ENCODE measurements around the gene IL10RB. TPM values are rescaled to one million over a fixed set of nuclear protein-coding genes. Genes with fewer than 3 reads are reported as not detected.

The IL10RB gene
- total RNA-seq, 2 experiments from 2014 or later: 30.9 to 34.9 TPM

DNA sequence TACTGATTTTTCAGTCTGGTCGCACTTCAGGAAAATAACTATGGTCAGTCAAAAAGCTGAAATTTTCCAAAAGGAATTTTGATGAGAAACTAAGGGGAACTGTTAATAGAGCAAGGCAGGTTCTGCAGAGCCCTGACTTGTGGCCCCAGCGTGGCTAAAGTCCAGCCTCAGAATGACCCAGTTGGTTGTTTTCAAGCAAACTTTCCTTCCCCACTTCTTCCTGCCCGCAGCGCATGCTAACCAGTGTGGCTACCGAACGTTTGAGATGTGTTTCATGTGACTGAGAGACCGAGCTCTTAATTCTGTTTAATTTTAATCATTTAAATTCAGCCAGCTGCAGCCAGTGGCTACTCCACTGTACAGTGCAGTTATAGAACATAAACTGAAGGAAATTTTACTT lies 6.2 kb upstream of the IL10RB start:
- no peaks in the 10 kb centered on the region for H3K9me3 Mint-ChIP-seq (ENCODE audit: low read depth)
- peak; percentile 17 for ATAC-seq
- no peak overlapping the region for H3K4me3 Mint-ChIP-seq
- CTCF ChIA-PET: interaction anchor here (1.4 kb wide), 1 partner anchor 60 kb away, joined by 6 read pairs; no protein-coding TSS in a partner anchor
- peak; percentile 55 for DNase-seq
- H3K4me1 Mint-ChIP-seq: peaks cover 37% of the 10 kb centered on the region
- H3K27ac Mint-ChIP-seq: no peak overlapping the region
- H3K36me3 Mint-ChIP-seq: peaks cover 58% of the 10 kb centered on the region
- H3K27me3 Mint-ChIP-seq: no peaks in the 10 kb centered on the region

DNA sequence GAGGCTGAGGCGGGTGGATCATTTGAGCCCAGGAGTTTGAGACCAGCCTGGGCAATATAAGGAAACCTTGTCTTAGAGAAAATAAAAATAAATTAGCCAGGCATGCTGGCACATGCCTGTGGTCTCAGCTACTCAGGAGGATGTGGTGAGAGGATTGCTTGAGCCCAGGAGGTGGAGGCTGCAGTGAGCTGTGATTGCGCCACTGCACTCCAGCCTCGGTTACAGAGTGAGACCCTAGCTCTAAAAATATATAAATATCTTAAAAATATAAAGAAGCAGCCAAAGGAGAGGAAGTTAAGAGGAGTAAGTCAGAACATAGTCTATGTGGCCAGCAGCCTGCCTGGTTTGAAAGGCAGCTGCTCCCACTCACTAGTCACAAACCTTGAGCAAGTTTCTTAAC lies 4.5 kb upstream of the IL10RB start:
- DNase-seq (peak; percentile 62), ATAC-seq (no peak)
- Mint-ChIP-seq H3K27ac (no peak overlapping the region), H3K27me3 (no peaks in the 10 kb centered on the region), H3K4me1 (peaks cover 40% of the 10 kb centered on the region), H3K4me3 (no peak overlapping the region), H3K9me3 (ENCODE audit: low read depth) (no peaks in the 10 kb centered on the region), H3K36me3 (peaks cover 48% of the 10 kb centered on the region)
- CTCF ChIA-PET: interaction anchor here (0.7 to 2.5 kb wide), 6 partner anchors 11 to 114 kb away, joined by 3 to 9 read pairs (median 4); no protein-coding TSS in a partner anchor

GRCh38 chr21:33262921-33263320 lies 3.2 kb upstream of the IL10RB start:
- no peak for DNase-seq
- no peak for ATAC-seq
- CTCF ChIA-PET: interaction anchor here (2.5 kb wide), 1 partner anchor 99 kb away, joined by 9 read pairs; no protein-coding TSS in a partner anchor
- Mint-ChIP-seq H3K9me3 (ENCODE audit: low read depth) (no peaks in the 10 kb centered on the region), H3K4me1 (peaks cover 51% of the 10 kb centered on the region), H3K4me3 (no peak overlapping the region), H3K36me3 (peaks cover 40% of the 10 kb centered on the region), H3K27ac (no peak overlapping the region), H3K27me3 (no peaks in the 10 kb centered on the region)

GRCh38 chr21:33264561-33264960 lies 1.6 kb upstream of the IL10RB start:
- Mint-ChIP-seq H3K9me3 (ENCODE audit: low read depth) (no peaks in the 10 kb centered on the region), H3K4me3 (no peak overlapping the region), H3K4me1 (peaks cover 58% of the 10 kb centered on the region), H3K27ac (no peak overlapping the region), H3K27me3 (no peaks in the 10 kb centered on the region), H3K36me3 (peaks cover 38% of the 10 kb centered on the region)
- ATAC-seq (no peak), DNase-seq (no peak)
- CTCF ChIA-PET: interaction anchor here (2.2 to 2.5 kb wide), 2 partner anchors 67 to 97 kb away, joined by 6 to 11 read pairs; no protein-coding TSS in a partner anchor

DNA sequence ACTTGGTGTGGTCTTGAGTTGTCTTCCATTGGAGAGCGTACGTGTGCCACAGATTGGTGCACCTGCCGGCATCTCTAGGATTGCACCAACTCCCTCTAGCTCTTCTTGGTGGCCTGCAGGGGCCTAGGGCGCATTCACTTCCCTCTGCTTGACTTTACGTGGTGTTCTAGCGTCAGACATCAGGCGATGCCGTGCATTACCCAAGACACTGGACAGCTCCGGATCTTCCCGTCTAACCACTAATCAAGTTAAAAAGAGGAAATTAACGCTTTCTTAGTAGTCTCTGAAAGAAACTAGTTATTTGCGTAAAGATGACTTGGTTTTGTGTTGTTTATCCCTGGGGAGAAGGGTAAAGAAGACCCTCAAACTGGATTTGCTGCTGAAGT lies 510 bp upstream of the IL10RB start:
- ATAC-seq (no peak), DNase-seq (no peak)
- peak overlapping the region; percentile 89 for H3K4me3 Mint-ChIP-seq
- no peaks in the 10 kb centered on the region for H3K9me3 Mint-ChIP-seq (ENCODE audit: low read depth)
- H3K4me1 Mint-ChIP-seq: peaks cover 52% of the 10 kb centered on the region
- no peaks in the 10 kb centered on the region for H3K27me3 Mint-ChIP-seq
- peaks cover 41% of the 10 kb centered on the region for H3K36me3 Mint-ChIP-seq
- peak overlapping the region; percentile 82 for H3K27ac Mint-ChIP-seq
- CTCF ChIA-PET: interaction anchor here (0.8 to 2.5 kb wide), 5 partner anchors 28 to 179 kb away, joined by 4 to 11 read pairs (median 6); no protein-coding TSS in a partner anchor

- peaks cover 48% of the 10 kb centered on the region for H3K36me3 Mint-ChIP-seq
- DNase-seq (peak; percentile 65), ATAC-seq (peak; percentile 66)
- H3K4me3 Mint-ChIP-seq: peak overlapping the region; percentile 89
- peak overlapping the region; percentile 93 for H3K27ac Mint-ChIP-seq
- CTCF ChIA-PET: interaction anchor here (0.7 to 2.5 kb wide), 6 partner anchors 10 to 178 kb away, joined by 3 to 11 read pairs (median 6); no protein-coding TSS in a partner anchor
- H3K27me3 Mint-ChIP-seq: no peaks in the 10 kb centered on the region
- no peaks in the 10 kb centered on the region for H3K9me3 Mint-ChIP-seq (ENCODE audit: low read depth)
- H3K4me1 Mint-ChIP-seq: peaks cover 43% of the 10 kb centered on the region
These were observed 595 bp downstream of the IL10RB start for GRCh38 chr21:33266789-33267135.

- Mint-ChIP-seq H3K27me3 (no peaks in the 10 kb centered on the region), H3K27ac (peak overlapping the region; percentile 93), H3K4me3 (peak overlapping the region; percentile 89), H3K36me3 (peaks cover 50% of the 10 kb centered on the region), H3K9me3 (ENCODE audit: low read depth) (no peaks in the 10 kb centered on the region), H3K4me1 (peaks cover 41% of the 10 kb centered on the region)
- ATAC-seq (no peak), DNase-seq (no peak)
- CTCF ChIA-PET: interaction anchor here (0.7 to 2.5 kb wide), 6 partner anchors 11 to 178 kb away, joined by 3 to 11 read pairs (median 4); no protein-coding TSS in a partner anchor
These were observed 1.1 kb downstream of the IL10RB start for GRCh38 chr21:33267250-33267649.

- no peak for ATAC-seq
- peak overlapping the region; percentile 69 for H3K27ac Mint-ChIP-seq
- CTCF ChIA-PET: interaction anchor here (1.0 to 1.1 kb wide), 2 partner anchors 42 to 71 kb away, joined by 3 read pairs; no protein-coding TSS in a partner anchor
These were observed 2.2 kb downstream of the IL10RB start for GRCh38 chr21:33268393-33268736.

DNA sequence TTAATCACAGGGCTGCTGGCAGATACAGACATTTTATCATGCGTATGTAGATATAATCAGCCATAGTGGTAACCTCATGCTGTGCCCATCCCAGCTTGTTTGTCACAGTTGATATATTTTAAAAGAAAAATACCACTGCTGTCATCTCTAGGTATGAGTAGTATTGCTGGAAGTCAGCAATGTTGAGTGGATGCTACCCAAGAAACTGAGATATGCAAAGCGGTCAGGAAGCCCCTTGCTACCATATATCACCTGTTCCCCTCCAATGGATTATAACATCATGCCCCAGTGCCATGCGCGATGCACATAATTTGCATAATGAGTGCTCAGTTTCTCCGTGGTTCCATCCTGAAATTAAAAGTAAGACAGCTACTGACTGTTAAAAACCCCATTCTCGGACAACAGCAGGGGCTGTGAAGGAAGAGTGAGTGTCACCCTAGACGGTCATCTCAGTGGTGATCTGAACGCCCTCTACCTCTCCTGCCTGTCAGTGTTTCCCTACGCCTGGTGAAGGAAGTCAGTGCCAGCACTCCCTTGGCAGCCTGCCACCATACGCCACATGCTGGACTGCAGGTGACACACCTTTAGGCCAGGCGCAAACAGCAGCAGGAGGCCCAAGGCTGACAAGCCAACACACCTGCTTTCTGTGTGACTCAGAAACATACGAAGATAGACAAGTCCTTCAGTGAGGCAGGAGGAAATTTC lies 2.7 kb downstream of the IL10RB start:
- Mint-ChIP-seq H3K27ac (no peak overlapping the region), H3K27me3 (no peaks in the 10 kb centered on the region), H3K4me1 (peaks cover 41% of the 10 kb centered on the region), H3K4me3 (no peak overlapping the region), H3K36me3 (peaks cover 53% of the 10 kb centered on the region), H3K9me3 (ENCODE audit: low read depth) (no peaks in the 10 kb centered on the region)
- DNase-seq: no peak
- CTCF ChIA-PET: interaction anchor here (1.0 to 1.1 kb wide), 2 partner anchors 42 to 72 kb away, joined by 3 read pairs; no protein-coding TSS in a partner anchor
- no peak for ATAC-seq

More at GRCh38 chr21:33268393-33268736, 2.2 kb downstream of the IL10RB start:
- no peaks in the 10 kb centered on the region for H3K9me3 Mint-ChIP-seq (ENCODE audit: low read depth)
- no peaks in the 10 kb centered on the region for H3K27me3 Mint-ChIP-seq
- DNase-seq: no peak
- H3K4me1 Mint-ChIP-seq: peaks cover 43% of the 10 kb centered on the region
- peak overlapping the region; percentile 89 for H3K4me3 Mint-ChIP-seq
- peaks cover 52% of the 10 kb centered on the region for H3K36me3 Mint-ChIP-seq

DNA sequence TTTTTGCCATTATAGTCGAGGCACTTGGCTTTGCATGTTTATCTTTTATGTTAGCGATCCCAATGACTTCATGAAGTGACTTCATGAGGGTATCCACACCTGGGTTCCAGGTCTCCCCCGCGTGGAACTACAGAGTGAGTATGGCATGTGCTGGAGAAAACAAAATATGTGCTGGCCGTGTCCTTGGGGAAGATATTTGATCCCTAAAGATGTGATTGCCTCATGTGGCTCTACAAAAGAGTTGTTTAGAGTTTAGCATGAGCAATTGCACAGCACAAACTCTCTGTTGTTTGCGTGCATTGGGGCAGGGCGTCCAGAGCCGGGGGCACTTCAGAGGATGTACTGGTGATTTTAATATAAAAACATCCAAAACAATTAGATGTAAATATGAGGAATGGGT lies 4.8 kb downstream of the IL10RB start:
- H3K36me3 Mint-ChIP-seq: peaks cover 60% of the 10 kb centered on the region
- H3K4me3 Mint-ChIP-seq: no peak overlapping the region
- ATAC-seq (no peak), DNase-seq (no peak)
- H3K27ac Mint-ChIP-seq: no peak overlapping the region
- peaks cover 33% of the 10 kb centered on the region for H3K4me1 Mint-ChIP-seq
- no peaks in the 10 kb centered on the region for H3K9me3 Mint-ChIP-seq (ENCODE audit: low read depth)
- CTCF ChIA-PET: interaction anchor here (0.7 kb wide), 1 partner anchor 85 kb away, joined by 3 read pairs; no protein-coding TSS in a partner anchor
- no peaks in the 10 kb centered on the region for H3K27me3 Mint-ChIP-seq

GRCh38 chr21:33273044-33273443 lies 6.9 kb downstream of the IL10RB start:
- H3K27ac Mint-ChIP-seq: no peak overlapping the region
- H3K4me1 Mint-ChIP-seq: peaks cover 19% of the 10 kb centered on the region
- DNase-seq: no peak
- no peak overlapping the region for H3K4me3 Mint-ChIP-seq
- H3K27me3 Mint-ChIP-seq: no peaks in the 10 kb centered on the region
- ATAC-seq: no peak
- peaks cover 71% of the 10 kb centered on the region for H3K36me3 Mint-ChIP-seq
- no peaks in the 10 kb centered on the region for H3K9me3 Mint-ChIP-seq (ENCODE audit: low read depth)
- CTCF ChIA-PET: no interaction called here

GRCh38 chr21:33278721-33279120 lies 12.6 kb downstream of the IL10RB start:
- DNase-seq (no peak), ATAC-seq (no peak)
- Mint-ChIP-seq H3K27me3 (no peaks in the 10 kb centered on the region), H3K9me3 (ENCODE audit: low read depth) (no peaks in the 10 kb centered on the region), H3K4me3 (no peak overlapping the region), H3K4me1 (no peaks in the 10 kb centered on the region), H3K27ac (no peak overlapping the region), H3K36me3 (peaks cover 66% of the 10 kb centered on the region)
- CTCF ChIA-PET: no interaction called here

- peaks cover 66% of the 10 kb centered on the region for H3K36me3 Mint-ChIP-seq
- CTCF ChIA-PET: no interaction called here
- ATAC-seq (no peak), DNase-seq (no peak)
- H3K4me1 Mint-ChIP-seq: no peaks in the 10 kb centered on the region
- H3K4me3 Mint-ChIP-seq: no peak overlapping the region
- H3K27ac Mint-ChIP-seq: no peak overlapping the region
- no peaks in the 10 kb centered on the region for H3K27me3 Mint-ChIP-seq
- no peaks in the 10 kb centered on the region for H3K9me3 Mint-ChIP-seq (ENCODE audit: low read depth)
These were observed 13.2 kb downstream of the IL10RB start for GRCh38 chr21:33279330-33279820.

Measured in activated CD8-positive, alpha-beta memory T cell treated with anti-CD3 and anti-CD28 coated beads, Interleukin-2, amount 10 ng/mL, durations not matched to agents 7 days and 5 days (primary cell).